Stimulated activated effector memory CD8-positive, alpha-beta T cell treated with anti-CD3 and anti-CD28 coated beads, Interleukin-12 subunit alpha, Interleukin-12 subunit beta, amount 100 ng/mL, for 72 hours (primary cell): ENCODE measurements around the gene RPL41.
A peak's percentile ranks its signal among the peaks of the same experiment; 100 is the strongest.

Experiments
- ATAC-seq: fragments of 150-1000 bp; cut with Tn5 transposase; 2 replicates; pipeline ENCODE4 v1.10.0; 2021
- DNase-seq, 2 donors: peaks; one replicate each; pipeline ENCODE4 v3.0.0; 2021 to 2022; ENCODE audit warnings: low spot score in 2 of 2
- H3K27ac Mint-ChIP-seq: one replicate; pipeline ENCODE4 v1.8.0; 2022; ENCODE audit warnings: mild to moderate bottlenecking, mixed read lengths
- H3K36me3 Mint-ChIP-seq: one replicate; pipeline ENCODE4 v1.8.0; 2022; ENCODE audit warnings: mild to moderate bottlenecking, mixed read lengths
- H3K4me1 Mint-ChIP-seq: one replicate; pipeline ENCODE4 v1.8.0; 2022; ENCODE audit warnings: mixed read lengths
- H3K4me3 Mint-ChIP-seq: one replicate; pipeline ENCODE4 v1.8.0; 2022; ENCODE audit warnings: mild to moderate bottlenecking, mixed read lengths
- H3K9me3 Mint-ChIP-seq: one replicate; pipeline ENCODE4 v1.8.0; 2022; ENCODE audit warnings: mixed read lengths

Gene RPL41

DNA sequence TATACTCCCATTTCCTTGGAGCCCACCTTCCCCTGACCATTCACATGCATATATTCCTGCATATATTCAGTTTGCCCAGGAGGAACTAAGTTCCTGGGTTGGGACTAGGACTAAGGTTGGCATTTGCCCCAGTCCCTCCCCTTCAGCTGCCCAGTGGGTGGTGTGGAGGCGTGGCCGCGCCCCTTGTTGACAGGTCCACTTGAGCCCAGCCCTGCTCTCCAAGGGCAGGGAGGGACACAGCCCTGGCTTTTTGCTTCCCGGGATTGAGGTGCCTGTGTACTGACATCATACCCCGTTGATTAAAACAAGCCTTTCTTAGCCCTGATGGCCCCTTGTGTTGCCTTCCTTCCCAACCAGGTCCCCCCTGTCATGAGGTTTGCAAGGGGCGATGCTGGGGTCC, 29.2 kb upstream of the RPL41 start:
- H3K27ac Mint-ChIP-seq = no peak overlapping the region
- no peaks in the 10 kb centered on the region for H3K9me3 Mint-ChIP-seq
- ATAC-seq = no peak
- no peak for DNase-seq
- H3K36me3 Mint-ChIP-seq = peaks cover 5% of the 10 kb centered on the region
- no peak overlapping the region for H3K4me3 Mint-ChIP-seq
- H3K4me1 Mint-ChIP-seq = no peaks in the 10 kb centered on the region

DNA sequence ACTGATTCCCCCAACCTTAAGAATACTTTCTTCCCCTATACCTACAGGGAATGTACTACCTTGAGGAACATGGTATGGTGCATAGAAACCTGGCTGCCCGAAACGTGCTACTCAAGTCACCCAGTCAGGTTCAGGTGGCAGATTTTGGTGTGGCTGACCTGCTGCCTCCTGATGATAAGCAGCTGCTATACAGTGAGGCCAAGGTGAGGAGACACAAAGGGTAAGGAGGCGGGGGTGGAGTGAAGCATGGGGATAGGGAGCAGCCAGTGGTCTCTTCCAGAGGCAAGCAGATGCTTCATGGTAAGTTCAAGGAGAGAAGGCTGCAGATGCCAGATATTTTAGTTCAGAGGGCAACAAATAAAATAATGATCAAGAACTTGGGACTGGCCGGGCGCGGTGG, 18.7 kb upstream of the RPL41 start:
- H3K27ac Mint-ChIP-seq = no peak overlapping the region
- H3K4me1 Mint-ChIP-seq = peaks cover 15% of the 10 kb centered on the region
- H3K36me3 Mint-ChIP-seq = no peaks in the 10 kb centered on the region
- no peak for ATAC-seq
- no peak for DNase-seq
- H3K4me3 Mint-ChIP-seq = no peak overlapping the region
- H3K9me3 Mint-ChIP-seq = no peaks in the 10 kb centered on the region

DNA sequence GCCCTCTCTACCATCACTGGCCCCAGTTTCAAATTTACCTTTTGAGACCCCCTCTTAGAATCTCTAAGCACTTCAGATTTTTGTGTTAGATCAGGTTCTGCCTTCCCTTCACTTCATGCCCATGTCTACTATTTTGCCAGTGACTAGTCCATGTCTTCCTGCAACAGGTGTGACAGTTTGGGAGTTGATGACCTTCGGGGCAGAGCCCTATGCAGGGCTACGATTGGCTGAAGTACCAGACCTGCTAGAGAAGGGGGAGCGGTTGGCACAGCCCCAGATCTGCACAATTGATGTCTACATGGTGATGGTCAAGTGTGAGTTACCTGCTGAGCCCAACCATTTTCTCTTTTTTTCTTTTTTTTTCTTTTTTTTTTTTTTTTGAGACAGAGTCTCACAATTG, 17.8 kb upstream of the RPL41 start:
- Mint-ChIP-seq H3K9me3 (no peaks in the 10 kb centered on the region), H3K4me1 (peaks cover 24% of the 10 kb centered on the region), H3K4me3 (no peak overlapping the region), H3K27ac (no peak overlapping the region), H3K36me3 (peaks cover 6% of the 10 kb centered on the region)
- ATAC-seq (no peak), DNase-seq (no peak)

DNA sequence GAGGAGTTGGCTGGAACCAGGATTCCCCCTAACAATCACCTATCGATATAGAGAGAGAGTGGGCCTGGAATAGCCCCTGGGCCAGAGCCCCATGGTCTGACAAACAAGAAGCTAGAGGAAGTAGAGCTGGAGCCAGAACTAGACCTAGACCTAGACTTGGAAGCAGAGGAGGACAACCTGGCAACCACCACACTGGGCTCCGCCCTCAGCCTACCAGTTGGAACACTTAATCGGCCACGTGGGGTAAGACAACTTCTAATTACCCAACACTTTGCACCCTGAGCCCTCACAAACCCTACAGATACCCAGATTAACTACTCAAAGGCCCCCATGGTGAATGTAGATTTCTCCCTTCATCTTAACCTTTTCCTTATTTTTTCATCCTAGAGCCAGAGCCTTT, 16.6 kb upstream of the RPL41 start:
- H3K27ac Mint-ChIP-seq = peak overlapping the region; percentile 68
- ATAC-seq (no peak), DNase-seq (no peak)
- H3K4me3 Mint-ChIP-seq = no peak overlapping the region
- H3K4me1 Mint-ChIP-seq = peaks cover 35% of the 10 kb centered on the region
- peaks cover 18% of the 10 kb centered on the region for H3K36me3 Mint-ChIP-seq
- H3K9me3 Mint-ChIP-seq = no peaks in the 10 kb centered on the region

DNA sequence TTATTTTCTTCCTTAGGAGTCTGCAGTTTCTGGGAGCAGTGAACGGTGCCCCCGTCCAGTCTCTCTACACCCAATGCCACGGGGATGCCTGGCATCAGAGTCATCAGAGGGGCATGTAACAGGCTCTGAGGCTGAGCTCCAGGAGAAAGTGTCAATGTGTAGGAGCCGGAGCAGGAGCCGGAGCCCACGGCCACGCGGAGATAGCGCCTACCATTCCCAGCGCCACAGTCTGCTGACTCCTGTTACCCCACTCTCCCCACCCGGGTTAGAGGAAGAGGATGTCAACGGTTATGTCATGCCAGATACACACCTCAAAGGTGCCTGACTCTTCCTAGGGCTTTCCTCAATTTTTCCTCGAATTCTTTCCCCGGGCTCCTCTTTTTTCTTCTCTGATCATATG, 15.4 kb upstream of the RPL41 start:
- no peak for DNase-seq
- peaks cover 31% of the 10 kb centered on the region for H3K36me3 Mint-ChIP-seq
- ATAC-seq = no peak
- peak overlapping the region; percentile 99 for H3K27ac Mint-ChIP-seq
- H3K9me3 Mint-ChIP-seq = no peaks in the 10 kb centered on the region
- H3K4me1 Mint-ChIP-seq = peaks cover 43% of the 10 kb centered on the region
- H3K4me3 Mint-ChIP-seq = no peak overlapping the region

DNA sequence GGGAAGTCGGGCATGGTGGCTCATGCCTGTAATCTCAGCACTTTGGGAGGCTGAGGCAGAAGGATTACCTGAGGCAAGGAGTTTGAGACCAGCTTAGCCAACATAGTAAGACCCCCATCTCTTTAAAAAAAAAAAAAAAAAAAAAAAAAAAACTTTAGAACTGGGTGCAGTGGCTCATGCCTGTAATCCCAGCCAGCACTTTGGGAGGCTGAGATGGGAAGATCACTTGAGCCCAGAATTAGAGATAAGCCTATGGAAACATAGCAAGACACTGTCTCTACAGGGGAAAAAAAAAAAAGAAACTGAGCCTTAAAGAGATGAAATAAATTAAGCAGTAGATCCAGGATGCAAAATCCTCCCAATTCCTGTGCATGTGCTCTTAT, 13.8 kb upstream of the RPL41 start:
- Mint-ChIP-seq H3K4me1 (peaks cover 56% of the 10 kb centered on the region), H3K36me3 (peaks cover 47% of the 10 kb centered on the region), H3K9me3 (no peaks in the 10 kb centered on the region), H3K27ac (peak overlapping the region; percentile 99), H3K4me3 (peak overlapping the region; percentile 100)
- ATAC-seq (no peak), DNase-seq (no peak)

DNA sequence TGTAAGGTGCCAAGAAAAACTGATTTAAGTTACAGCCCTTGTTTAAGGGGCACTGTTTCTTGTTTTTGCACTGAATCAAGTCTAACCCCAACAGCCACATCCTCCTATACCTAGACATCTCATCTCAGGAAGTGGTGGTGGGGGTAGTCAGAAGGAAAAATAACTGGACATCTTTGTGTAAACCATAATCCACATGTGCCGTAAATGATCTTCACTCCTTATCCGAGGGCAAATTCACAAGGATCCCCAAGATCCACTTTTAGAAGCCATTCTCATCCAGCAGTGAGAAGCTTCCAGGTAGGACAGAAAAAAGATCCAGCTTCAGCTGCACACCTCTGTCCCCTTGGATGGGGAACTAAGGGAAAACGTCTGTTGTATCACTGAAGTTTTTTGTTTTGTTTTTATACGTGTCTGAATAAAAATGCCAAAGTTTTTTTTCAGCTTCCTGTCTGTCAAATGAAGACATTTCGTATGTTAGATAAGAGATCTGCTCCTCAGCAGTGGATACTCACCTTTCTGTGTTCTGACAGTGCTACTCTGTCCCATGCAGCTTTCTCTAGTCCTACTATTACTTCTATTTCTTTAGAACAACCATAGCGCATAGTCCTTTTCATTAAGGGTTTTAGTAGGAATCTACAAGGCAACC, 13.2 kb upstream of the RPL41 start:
- H3K36me3 Mint-ChIP-seq = peaks cover 52% of the 10 kb centered on the region
- H3K4me1 Mint-ChIP-seq = peaks cover 56% of the 10 kb centered on the region
- no peaks in the 10 kb centered on the region for H3K9me3 Mint-ChIP-seq
- peak overlapping the region; percentile 100 for H3K4me3 Mint-ChIP-seq
- peak overlapping the region; percentile 99 for H3K27ac Mint-ChIP-seq
- DNase-seq (peak in 1 of 2 donors; percentile 59), ATAC-seq (peak; percentile 4)

DNA sequence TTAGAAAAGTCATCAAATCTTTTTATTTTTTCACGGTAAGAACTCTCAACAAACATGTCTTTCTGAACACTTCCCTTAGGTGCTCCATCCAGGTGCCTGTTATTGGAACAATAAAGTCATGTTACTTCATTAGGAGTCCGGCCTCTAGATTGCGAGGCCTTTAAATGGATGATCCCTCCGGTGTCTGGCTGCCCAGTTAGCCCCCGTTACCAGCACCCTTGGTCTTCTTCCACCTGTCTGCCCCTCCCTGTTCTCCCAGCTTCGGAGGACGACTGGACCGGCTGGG, 12.7 kb upstream of the RPL41 start:
- Mint-ChIP-seq H3K27ac (peak overlapping the region; percentile 99), H3K9me3 (no peaks in the 10 kb centered on the region), H3K36me3 (peaks cover 58% of the 10 kb centered on the region), H3K4me3 (peak overlapping the region; percentile 100), H3K4me1 (peaks cover 56% of the 10 kb centered on the region)
- DNase-seq (no peak), ATAC-seq (no peak)

DNA sequence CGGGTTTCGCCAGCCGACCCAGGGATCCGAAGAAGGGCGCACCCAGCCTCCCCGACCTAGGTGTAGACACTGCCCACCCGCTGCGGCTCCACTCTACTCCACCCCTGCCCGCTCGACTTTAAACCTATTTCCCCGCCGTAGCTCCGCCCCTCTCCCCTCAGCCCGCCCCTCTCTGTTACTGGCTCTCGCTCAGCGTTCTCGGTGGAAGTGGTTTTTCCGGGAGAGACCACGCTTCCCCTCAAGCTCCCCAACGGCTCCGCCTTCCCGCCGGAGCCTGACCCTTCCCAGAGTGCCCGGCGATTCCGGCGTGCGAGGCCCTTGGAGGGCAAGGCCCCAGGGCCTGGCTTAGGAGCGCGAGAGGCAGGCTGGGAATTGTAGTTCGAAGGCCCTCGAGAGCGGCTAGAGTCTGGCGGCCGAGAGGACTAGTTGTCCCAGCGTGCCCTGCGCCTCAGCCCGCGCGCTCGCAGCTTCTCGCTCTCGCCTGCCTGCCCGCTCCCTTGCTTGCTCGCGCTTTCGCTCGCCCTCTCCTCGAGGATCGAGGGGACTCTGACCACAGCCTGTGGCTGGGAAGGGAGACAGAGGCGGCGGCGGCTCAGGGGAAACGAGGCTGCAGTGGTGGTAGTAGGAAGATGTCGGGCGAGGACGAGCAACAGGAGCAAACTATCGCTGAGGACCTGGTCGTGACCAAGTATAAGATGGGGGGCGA, 12.2 kb upstream of the RPL41 start, which contains the start of gene PA2G4:
Gene PA2G4, plus strand, starts transcription at position 451 of the 706 bp plus-strand sequence. Its CDS starts 179 bp downstream, at position 630.
- Mint-ChIP-seq H3K9me3 (no peaks in the 10 kb centered on the region), H3K4me1 (peaks cover 56% of the 10 kb centered on the region), H3K27ac (peak within 1 kb of the TSS; percentile 99), H3K4me3 (peak within 1 kb of the TSS; percentile 100), H3K36me3 (peaks cover 63% of the 10 kb centered on the region)
- peak; percentile 96 for ATAC-seq
- DNase-seq = peak; percentile 91 to 99

DNA sequence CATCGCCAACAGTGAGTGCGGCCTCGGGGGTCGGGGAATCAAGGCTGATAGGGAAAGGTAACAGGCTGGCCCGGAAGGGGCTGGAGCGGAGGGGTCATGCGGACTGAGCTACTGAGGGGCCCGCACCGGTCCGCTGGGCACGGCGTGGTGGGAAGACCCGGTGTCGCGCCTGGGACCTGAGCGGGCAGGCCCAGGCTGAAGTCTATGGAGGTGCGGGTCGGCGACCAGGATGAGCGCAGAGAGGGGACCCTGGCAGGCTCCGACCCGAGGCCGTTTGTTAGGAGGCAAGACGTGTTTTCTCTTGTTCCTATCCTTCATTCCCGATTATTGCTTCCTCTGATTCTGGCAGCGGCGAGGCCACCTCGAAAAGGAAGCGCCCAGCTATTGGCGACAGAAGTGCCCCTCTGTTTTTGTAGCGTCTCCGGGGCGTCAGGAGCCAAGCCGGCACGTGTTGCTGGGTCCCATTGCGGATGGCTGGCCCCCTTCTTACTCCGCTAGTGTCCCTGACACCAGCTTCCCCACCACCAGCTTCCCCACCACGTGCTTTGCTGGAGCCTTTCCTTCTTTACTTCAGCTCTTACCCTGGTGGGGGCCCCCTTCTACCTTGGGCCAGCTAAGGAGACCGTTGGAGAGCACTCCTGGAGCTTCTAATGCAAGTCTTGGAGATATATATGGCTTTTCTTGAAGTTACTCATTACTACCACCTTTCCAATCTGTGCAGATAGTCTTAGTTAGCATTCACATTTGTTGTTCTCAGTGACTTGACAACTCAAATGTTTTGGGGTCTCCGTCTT, 11.4 kb upstream of the RPL41 start:
- peak overlapping the region; percentile 99 for H3K27ac Mint-ChIP-seq
- peak overlapping the region; percentile 100 for H3K4me3 Mint-ChIP-seq
- H3K9me3 Mint-ChIP-seq = no peaks in the 10 kb centered on the region
- ATAC-seq (peak; percentile 14), DNase-seq (no peak)
- peaks cover 56% of the 10 kb centered on the region for H3K4me1 Mint-ChIP-seq
- peaks cover 70% of the 10 kb centered on the region for H3K36me3 Mint-ChIP-seq

DNA sequence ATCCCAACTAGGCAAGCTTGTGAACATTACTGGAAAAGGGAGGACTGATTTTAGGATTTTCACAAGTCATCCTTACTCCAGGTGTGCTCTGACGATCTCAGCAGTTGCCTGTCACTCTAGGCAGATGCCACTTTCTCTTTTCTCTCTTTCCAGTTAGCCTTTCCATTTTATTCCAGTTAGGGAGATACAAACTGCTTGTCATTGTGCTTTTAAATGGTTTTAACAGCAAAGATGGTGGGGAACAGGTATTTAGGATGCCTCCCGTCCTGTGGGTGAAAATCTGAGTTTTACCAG, 10.9 kb upstream of the RPL41 start:
- H3K36me3 Mint-ChIP-seq = peaks cover 76% of the 10 kb centered on the region
- ATAC-seq = no peak
- no peak for DNase-seq
- H3K27ac Mint-ChIP-seq = peak overlapping the region; percentile 99
- H3K4me1 Mint-ChIP-seq = peaks cover 56% of the 10 kb centered on the region
- no peaks in the 10 kb centered on the region for H3K9me3 Mint-ChIP-seq
- H3K4me3 Mint-ChIP-seq = peak overlapping the region; percentile 100

DNA sequence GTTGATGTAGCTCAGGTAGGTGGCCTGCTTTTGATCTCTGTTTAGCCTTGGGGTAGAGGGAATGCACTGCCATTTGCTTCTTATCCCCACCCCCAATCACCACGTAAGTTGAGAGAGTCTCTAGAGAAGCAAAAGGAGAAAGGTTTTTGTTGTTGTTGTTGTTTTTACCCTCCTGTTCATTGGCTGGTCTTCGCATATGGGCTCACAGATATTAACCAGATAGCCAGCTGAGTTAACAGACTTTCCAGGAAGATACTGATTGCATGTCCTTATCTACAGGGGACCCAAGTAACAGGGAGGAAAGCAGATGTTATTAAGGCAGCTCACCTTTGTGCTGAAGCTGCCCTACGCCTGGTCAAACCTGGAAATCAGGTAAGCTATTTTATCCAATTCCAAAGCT, 9.2 kb upstream of the RPL41 start:
- H3K27ac Mint-ChIP-seq = no peak overlapping the region
- peak overlapping the region; percentile 100 for H3K4me3 Mint-ChIP-seq
- DNase-seq (no peak), ATAC-seq (no peak)
- peaks cover 46% of the 10 kb centered on the region for H3K4me1 Mint-ChIP-seq
- peaks cover 92% of the 10 kb centered on the region for H3K36me3 Mint-ChIP-seq
- no peaks in the 10 kb centered on the region for H3K9me3 Mint-ChIP-seq

DNA sequence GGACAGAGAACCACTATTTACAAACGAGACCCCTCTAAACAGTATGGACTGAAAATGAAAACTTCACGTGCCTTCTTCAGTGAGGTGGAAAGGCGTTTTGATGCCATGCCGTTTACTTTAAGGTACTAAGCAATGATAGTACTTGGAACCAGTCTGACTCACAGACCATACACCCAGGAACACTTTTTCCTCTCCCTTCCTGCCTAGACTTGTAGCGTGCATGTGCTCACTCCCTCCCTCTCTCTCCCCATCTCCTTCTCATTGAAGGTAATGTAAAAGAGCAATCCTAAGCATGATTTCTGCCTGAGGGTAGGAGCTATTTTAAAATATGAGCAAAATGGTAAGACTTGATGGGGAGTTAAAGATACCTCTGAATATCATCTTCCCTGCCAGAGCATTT, 5.9 kb upstream of the RPL41 start:
- DNase-seq (no peak), ATAC-seq (no peak)
- H3K27ac Mint-ChIP-seq = peak overlapping the region; percentile 7
- H3K4me1 Mint-ChIP-seq = peaks cover 18% of the 10 kb centered on the region
- H3K9me3 Mint-ChIP-seq = no peaks in the 10 kb centered on the region
- H3K4me3 Mint-ChIP-seq = no peak overlapping the region
- H3K36me3 Mint-ChIP-seq = peaks cover 94% of the 10 kb centered on the region

DNA sequence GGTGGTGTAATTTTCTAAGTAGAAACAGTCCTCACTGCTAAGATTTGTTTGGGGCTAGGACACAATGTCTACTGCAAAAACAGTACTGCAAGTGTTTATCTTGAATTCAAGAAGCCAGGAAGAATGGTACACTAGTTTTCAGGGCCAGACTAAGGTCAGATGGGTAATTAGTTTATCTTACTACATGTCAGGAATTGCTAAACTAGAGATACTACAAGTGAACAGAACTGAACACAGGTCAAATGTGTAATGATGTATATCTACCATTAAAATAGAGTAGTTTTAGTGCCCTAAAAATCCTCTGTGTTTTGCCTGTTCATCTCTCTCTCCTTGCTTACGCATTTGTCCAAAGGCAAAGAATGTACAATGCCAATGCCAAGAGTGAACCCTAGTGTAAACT, 2.3 kb upstream of the RPL41 start:
- no peak for DNase-seq
- peaks cover 89% of the 10 kb centered on the region for H3K36me3 Mint-ChIP-seq
- peaks cover 20% of the 10 kb centered on the region for H3K4me1 Mint-ChIP-seq
- peak overlapping the region; percentile 83 for H3K27ac Mint-ChIP-seq
- ATAC-seq = no peak
- no peak overlapping the region for H3K4me3 Mint-ChIP-seq
- no peaks in the 10 kb centered on the region for H3K9me3 Mint-ChIP-seq

DNA sequence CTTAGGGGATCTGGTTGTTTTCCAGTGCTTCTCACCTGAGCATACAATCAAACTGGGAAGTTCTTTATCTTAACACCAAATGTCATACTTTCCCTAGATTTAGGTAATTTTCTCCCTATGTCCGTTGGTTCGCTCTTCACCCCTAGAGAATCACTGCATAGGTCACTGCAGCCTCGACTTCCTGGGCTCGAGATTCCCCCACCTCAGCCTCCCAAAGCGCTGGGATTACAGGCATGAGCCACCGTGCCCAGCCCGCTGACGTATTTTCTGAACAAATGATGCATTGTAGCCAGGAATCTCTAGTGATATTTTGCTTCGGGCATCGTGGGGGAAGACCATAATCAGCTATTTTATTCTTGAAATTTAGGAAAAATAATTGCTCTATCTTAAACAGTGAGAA, 1.1 kb upstream of the RPL41 start:
- DNase-seq (no peak), ATAC-seq (no peak)
- H3K4me1 Mint-ChIP-seq = peaks cover 28% of the 10 kb centered on the region
- no peaks in the 10 kb centered on the region for H3K9me3 Mint-ChIP-seq
- H3K27ac Mint-ChIP-seq = peak overlapping the region; percentile 99
- peaks cover 79% of the 10 kb centered on the region for H3K36me3 Mint-ChIP-seq
- H3K4me3 Mint-ChIP-seq = peak overlapping the region; percentile 90
